ENCODE measurements around the gene USP37.

The USP37 gene

DNA sequence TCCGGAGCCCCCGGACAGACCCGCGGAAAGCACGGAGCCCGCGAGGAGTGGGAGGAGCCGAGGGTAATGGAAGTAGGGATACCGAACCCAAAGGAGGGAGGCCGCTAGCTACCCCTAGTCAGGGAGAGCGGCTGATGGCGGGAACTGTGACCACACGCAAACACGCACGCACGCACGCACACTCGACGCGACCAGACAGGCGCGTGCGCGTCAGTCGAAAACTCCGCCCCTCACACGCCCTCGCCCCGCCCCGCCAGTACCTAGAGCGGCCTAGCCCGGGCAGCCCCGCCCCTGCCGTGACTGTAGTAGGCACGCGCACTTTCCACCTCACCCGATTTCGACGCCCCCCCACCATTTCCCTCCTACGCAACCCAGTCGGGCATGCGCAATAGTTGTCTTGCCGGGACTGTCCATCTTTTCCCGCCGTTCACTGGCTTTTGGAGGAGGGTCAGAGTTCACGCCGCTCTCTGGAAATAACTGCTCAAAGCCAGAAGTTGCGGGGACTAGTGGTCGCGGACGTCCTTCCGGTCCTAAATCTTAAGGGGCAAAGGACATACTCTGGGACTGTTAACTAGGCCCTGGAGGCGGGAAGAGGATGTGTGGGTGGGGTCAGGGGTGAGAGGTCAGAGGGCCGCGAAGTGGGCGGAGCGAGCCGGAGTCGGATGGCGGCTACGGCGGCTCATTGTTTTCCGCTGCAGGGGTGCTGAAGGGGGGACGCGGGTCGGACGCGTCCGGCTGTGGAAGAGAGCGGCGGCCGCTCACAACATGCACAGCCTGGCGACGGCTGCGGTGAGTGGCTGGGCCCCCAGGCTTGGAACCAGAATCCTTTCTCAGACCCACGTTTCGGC is at the start of gene USP37, which contains the start of gene CNOT9:
Gene USP37 (minus strand): TSS at position 162 of the 848 bp plus-strand sequence. CDS start 9,698 bp downstream, outside the sequence.
Gene CNOT9 (plus strand): TSS at position 650 of the 848 bp plus-strand sequence. CDS start 116 bp downstream, at position 766.
- peak; percentile 100 for DNase-seq (ENCODE audit: low read depth in 2 of 2, low spot score in 1 of 2)

DNA sequence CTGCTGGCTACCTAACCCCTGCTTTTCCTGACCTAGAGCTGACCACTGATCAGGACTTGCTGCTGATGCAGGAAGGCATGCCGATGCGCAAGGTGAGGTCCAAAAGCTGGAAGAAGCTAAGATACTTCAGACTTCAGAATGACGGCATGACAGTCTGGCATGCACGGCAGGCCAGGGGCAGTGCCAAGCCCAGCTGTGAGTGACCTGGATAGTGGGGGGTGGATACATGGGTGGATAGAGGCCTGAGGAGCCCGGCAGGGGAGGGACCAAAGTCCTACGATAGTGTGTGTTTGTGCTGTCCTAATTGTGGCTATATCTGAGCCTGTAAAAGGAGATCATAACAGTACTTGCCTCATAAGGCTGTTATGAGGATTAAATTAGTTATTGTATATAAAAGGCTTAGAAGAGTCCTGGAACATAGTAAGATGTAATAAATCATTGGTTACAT is 47.7 kb upstream of the USP37 start:
- DNase-seq (ENCODE audit: low read depth in 2 of 2, low spot score in 1 of 2), result no peak

- no peak for DNase-seq (ENCODE audit: low read depth in 2 of 2, low spot score in 1 of 2)
Observed at GRCh38 chr2:218607436-218608115, 39.4 kb upstream of the USP37 start, which contains the start of gene PLCD4. Gene PLCD4 (plus strand): TSS chr2:218607899. CDS start chr2:218615740, 7,841 bp downstream.

GRCh38 chr2:218605432-218605831 is 37.3 kb upstream of the USP37 start:
- no peak for DNase-seq (ENCODE audit: low read depth in 2 of 2, low spot score in 1 of 2)

- no peak for DNase-seq (ENCODE audit: low read depth in 2 of 2, low spot score in 1 of 2)
Observed at GRCh38 chr2:218585541-218585940, 17.4 kb upstream of the USP37 start.

- DNase-seq (ENCODE audit: low read depth in 2 of 2, low spot score in 1 of 2), result no peak
Observed at GRCh38 chr2:218583983-218584850, 16.1 kb upstream of the USP37 start.

- no peak for DNase-seq (ENCODE audit: low read depth in 2 of 2, low spot score in 1 of 2)
Observed at GRCh38 chr2:218582076-218582475, 13.9 kb upstream of the USP37 start.

DNA sequence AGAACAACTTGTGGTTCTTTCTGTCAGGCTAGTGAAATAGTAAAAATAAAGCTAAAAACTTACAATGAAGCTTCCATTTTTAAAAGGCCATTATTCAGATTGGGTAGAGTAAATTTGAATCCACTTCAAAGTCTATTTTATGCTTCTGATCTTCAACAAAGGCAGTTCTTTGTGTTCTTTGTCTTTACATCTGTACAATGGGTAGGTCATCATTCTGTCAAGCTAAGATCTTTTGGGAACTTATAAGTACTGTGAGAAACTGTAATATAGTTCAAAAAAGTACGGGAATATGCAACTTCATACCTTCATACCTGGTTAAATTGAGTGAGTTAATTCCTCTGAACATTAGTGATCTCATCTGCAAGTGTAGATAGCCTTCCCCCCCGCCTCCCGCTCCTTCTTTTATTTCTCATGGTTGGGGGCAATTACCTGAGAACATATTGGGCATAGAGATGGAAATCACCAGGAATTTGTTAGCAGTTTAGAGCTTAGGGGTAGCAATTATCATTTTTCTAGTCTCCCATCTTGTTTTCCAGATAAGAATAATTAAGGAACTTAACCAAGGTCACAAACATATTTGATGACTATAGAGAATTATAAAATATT is 10.2 kb upstream of the USP37 start:
- DNase-seq (ENCODE audit: low read depth in 2 of 2, low spot score in 1 of 2), result no peak

DNA sequence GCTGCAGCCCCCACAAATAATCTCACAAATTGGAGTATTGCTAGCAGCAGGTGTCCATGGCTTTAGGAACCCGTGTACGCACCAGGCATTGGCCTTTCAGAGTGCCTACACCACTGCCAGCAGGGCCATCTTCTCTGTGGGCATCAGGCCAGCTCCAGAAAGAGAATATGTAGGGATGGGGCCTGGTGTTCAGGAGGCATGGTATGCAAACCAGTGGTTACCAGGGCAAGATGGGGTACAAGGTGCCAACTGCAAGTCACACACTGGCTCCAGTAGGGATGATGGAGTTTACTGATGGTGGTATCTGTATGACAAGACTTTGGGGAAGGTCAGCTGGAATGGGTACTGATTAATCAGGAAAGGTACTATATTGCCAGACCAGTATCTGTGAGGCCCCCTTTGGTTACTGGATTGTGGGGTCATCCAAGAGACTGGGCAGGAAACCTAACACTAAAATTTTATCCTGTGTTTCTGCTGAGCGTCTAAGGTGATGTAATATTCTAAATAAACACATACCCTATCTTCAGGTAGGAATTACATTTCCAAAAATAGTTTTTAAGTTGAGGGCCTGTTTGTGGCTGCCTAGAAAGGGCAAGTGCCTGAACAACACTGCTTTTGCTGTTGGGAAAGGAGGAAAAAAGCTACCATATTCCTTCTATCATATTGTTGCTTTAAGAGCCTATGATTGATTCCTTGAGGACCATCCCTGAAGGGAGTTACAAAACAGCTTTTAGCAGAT is 9.5 kb upstream of the USP37 start:
- DNase-seq (ENCODE audit: low read depth in 2 of 2, low spot score in 1 of 2), result no peak

GRCh38 chr2:218576854-218577253 is 8.7 kb upstream of the USP37 start:
- no peak for DNase-seq (ENCODE audit: low read depth in 2 of 2, low spot score in 1 of 2)

- DNase-seq (ENCODE audit: low read depth in 2 of 2, low spot score in 1 of 2), result no peak
Observed at GRCh38 chr2:218570850-218571249, 2.7 kb upstream of the USP37 start.

DNA sequence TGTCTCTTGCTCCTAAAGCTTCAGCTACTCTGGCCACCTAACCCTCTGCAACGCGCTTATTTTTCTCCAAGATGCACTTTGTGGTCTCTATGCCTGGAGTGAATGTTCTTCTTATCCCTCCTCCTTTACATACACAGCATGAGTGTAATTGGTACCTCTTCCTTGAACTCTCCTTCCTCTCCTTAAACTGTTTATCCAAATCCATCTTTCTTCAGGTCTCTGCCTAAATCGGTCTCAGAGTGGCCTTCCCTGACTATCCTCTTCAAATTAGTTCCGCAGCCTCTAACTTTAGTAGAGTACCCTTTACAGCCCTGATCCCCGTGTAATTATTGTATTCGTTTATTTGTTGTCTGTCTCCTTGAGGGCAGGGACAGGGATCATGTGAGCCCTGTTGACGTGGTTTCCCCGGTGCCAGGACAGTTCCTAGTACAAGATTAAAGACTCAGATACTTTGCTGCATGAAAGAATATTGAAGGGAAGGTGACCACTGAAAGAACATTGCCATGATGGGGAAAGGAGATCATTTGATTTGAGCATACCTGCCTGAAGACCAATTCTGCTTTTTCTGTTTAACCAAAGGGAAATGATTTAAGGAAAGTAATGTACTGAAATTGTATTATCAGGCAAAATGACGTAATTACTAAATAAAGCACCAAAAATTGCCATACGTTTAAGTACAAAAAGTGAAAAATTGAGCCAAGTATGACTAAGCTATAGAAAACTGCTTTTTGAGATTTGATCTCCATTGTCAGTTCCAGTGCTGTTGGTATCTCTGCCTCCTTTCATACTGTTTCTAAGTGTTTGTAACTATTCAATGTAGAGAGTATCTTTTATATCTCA is 1.7 kb upstream of the USP37 start:
- DNase-seq (ENCODE audit: low read depth in 2 of 2, low spot score in 1 of 2), result no peak

- peak; percentile 20 to 31 for DNase-seq (ENCODE audit: low read depth in 2 of 2, low spot score in 1 of 2)
Observed at GRCh38 chr2:218569038-218569431, 884 bp upstream of the USP37 start.

DNA sequence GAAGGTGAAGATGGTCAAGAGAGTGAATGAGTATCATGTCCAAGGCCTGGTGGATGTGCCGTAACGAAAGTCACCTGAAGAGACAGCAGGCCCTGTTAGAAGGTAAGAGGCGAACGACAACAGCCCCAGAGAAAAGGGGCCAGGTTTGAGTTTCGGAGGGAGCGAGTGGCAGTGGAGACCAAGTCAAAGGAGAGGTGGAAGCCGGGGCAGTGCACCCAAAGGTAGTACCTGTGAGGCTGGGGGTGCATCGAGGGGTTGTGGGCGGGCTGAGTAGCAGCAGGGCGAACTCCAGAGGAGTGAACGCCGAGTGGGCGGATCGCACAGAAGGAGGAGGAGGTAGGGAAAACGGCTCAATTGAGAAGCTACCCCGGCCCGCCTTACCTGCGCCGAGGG is 358 bp downstream of the USP37 start:
- peak; percentile 40 to 44 for DNase-seq (ENCODE audit: low read depth in 2 of 2, low spot score in 1 of 2)

DNA sequence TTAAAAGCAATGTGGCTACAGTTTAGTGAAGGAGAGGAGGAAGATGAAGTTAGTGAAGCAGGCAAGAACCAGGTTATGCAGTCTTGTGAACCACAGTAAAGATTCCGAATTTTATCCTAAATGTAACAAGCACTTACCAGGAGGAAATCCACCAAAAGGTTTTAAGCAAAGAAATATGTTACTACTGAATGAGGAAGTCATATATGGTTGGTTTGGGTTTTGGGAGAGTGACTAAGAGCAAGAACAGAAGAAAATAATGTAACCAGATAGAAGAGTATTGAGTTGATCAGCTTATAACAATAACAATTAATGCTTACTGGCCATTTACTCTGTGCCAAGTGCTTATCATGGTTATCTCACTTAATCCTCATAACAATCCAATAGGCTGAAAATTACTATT is 1.9 kb downstream of the USP37 start:
- DNase-seq (ENCODE audit: low read depth in 2 of 2, low spot score in 1 of 2), result no peak

GRCh38 chr2:218564056-218564455 is 4.1 kb downstream of the USP37 start:
- DNase-seq (ENCODE audit: low read depth in 2 of 2, low spot score in 1 of 2), result no peak

GRCh38 chr2:218558986-218559385 is 9.2 kb downstream of the USP37 start:
- DNase-seq (ENCODE audit: low read depth in 2 of 2, low spot score in 1 of 2), result no peak

- no peak for DNase-seq (ENCODE audit: low read depth in 2 of 2, low spot score in 1 of 2)
Observed at GRCh38 chr2:218557941-218558340, 10.2 kb downstream of the USP37 start.

DNA sequence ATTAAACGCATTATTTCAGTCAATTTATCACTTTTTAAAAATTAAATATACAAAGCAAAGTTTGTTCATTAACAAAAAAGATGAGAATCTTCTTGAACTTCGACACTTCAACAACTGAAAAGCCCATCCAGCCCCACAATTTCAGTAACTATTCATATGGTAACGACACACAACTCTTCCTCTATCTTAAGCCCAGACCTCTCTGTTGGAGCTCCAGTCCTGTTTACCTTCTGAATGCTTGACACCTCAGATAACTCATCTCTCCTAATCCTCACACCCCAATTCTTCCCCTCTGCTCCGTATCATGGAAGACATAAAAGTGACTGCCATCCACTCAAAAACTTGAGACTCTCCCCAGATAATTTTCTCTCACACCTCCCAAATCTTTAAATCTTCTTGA is 12.6 kb downstream of the USP37 start:
- DNase-seq (ENCODE audit: low read depth in 2 of 2, low spot score in 1 of 2), result no peak

Data from stimulated activated CD8-positive, alpha-beta memory T cell treated with anti-CD3 and anti-CD28 coated beads, Interleukin-4, amount 100 ng/mL, for 4 hours (primary cell).